ENCODE measurements around the gene PIF1.
"Not testable (repeated sequence)": the region's sequence is repeated elsewhere in the genome, so short reads cannot be mapped to it uniquely, and the experiment has no call there.

DNA sequence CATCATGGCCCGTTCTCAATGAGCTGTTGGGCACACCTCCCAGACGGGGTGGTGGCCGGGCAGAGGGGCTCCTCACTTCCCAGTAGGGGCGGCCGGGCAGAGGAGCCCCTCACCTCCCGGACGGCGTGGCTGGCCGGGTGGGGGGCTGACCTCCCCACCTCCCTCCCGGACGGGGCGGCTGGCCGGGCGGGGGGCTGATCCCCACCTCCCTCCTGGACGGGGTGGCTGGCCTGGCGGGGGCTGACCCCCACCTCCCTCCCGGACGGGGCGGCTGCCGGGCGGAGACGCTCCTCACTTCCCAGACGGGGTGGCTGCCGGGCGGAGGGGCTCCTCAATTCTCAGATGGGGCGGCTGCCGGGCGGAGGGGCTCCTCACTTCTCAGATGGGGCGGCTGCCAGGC, 26.5 kb downstream of the PIF1 start:
- TF ChIP-seq EZH2phosphoT487 (IDR thresholded peaks at IDR 0.05; ENCODE audit: borderline replicate concordance, low read depth, low read length), result not testable (repeated sequence)
- TF ChIP-seq, protein P1, sequence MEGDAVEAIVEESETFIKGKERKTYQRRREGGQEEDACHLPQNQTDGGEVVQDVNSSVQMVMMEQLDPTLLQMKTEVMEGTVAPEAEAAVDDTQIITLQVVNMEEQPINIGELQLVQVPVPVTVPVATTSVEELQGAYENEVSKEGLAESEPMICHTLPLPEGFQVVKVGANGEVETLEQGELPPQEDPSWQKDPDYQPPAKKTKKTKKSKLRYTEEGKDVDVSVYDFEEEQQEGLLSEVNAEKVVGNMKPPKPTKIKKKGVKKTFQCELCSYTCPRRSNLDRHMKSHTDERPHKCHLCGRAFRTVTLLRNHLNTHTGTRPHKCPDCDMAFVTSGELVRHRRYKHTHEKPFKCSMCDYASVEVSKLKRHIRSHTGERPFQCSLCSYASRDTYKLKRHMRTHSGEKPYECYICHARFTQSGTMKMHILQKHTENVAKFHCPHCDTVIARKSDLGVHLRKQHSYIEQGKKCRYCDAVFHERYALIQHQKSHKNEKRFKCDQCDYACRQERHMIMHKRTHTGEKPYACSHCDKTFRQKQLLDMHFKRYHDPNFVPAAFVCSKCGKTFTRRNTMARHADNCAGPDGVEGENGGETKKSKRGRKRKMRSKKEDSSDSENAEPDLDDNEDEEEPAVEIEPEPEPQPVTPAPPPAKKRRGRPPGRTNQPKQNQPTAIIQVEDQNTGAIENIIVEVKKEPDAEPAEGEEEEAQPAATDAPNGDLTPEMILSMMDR (conservative IDR thresholded peaks at IDR 0.05; ENCODE audit: low read length), result not testable (repeated sequence)
